Thoracic aorta (tissue), 2 donors: ENCODE results near the gene CEACAM5. TPM values are rescaled to one million over a fixed set of nuclear protein-coding genes. Genes with fewer than 3 reads are reported as not detected.
"Not testable (repeated sequence)": the region's sequence is repeated elsewhere in the genome, so short reads cannot be mapped to it uniquely, and the experiment has no call there.

Experiments
- ATAC-seq: fragments of 150-250 bp; one replicate; pipeline ENCODE4 v1.8.0; 2017; ENCODE audit warnings: low read depth; ENCODE audit not compliant: insufficient number of reproducible peaks, low FRiP score
- DNase-seq: peaks from one replicate; pipeline ENCODE4 v3.0.0-alpha.2; 2020; ENCODE audit warnings: low spot score
- H3K27ac ChIP-seq, 2 donors: fragments of 200-600 bp; sonication (generic); 1 replicate in 1 of 2; 2 replicates in 1 of 2; pipeline ENCODE4 v1.5.1; 2016; ENCODE audit warnings: mild to moderate bottlenecking in 2 of 2, moderate library complexity in 2 of 2
- H3K27me3 ChIP-seq: fragments of 200-600 bp; sonication (generic); replicated peaks from 2 replicates; pipeline ENCODE4 v1.6.0; 2016; ENCODE audit warnings: mild to moderate bottlenecking; ENCODE audit not compliant: insufficient read depth
- H3K36me3 ChIP-seq: fragments of 200-600 bp; sonication (generic); one replicate; pipeline ENCODE4 v1.5.1; 2016
- H3K4me1 ChIP-seq, 2 donors: fragments of 200-600 bp; sonication (generic); 1 replicate in 1 of 2; 2 replicates in 1 of 2; pipeline versions ENCODE4 v1.5.1 to v1.6.0; 2016; ENCODE audit warnings: low read depth in 2 of 2, mild to moderate bottlenecking in 1 of 2; ENCODE audit not compliant: control insufficient read depth in 1 of 2
- H3K4me3 ChIP-seq: fragments of 200-600 bp; sonication (generic); 2 replicates; pipeline ENCODE4 v1.5.1; 2016; ENCODE audit warnings: mild to moderate bottlenecking
- H3K9me3 ChIP-seq: fragments of 200-600 bp; sonication (generic); 2 replicates; pipeline ENCODE4 v1.5.1; 2016
- CTCF ChIP-seq: fragments of 200-600 bp; sonication (generic); IDR thresholded peaks from one replicate; pipeline ENCODE4 v1.5.1; 2019; ENCODE audit warnings: antibody characterized with exemption
- total RNA-seq, 2 donors: library from RNA; depleted of rRNA; stranded (reverse); fragments of >200 nt; gene quantifications; one replicate each; pipeline versions ENCODE4 v1.1.0 to v1.2.3, GENCODE V29; 2016

CEACAM5 gene
- total RNA-seq, 2 donors from 2014 or later = not detected

- Histone ChIP-seq H3K4me3 (no peak overlapping the region), H3K36me3 (no peaks in the 10 kb centered on the region), H3K27me3 (no peaks in the 10 kb centered on the region), H3K27ac (no peak overlapping the region), H3K9me3 (no peaks in the 10 kb centered on the region), H3K4me1 (no peaks in the 10 kb centered on the region)
- TF ChIP-seq CTCF = no peak
- DNase-seq (no peak), ATAC-seq (no peak)
Measured at GRCh38 chr19:41705393-41706174, 2.8 kb upstream of the CEACAM5 start.

- DNase-seq (no peak), ATAC-seq (no peak)
- Histone ChIP-seq H3K9me3 (no peaks in the 10 kb centered on the region), H3K4me1 (no peaks in the 10 kb centered on the region), H3K27me3 (no peaks in the 10 kb centered on the region), H3K4me3 (no peak overlapping the region), H3K36me3 (no peaks in the 10 kb centered on the region), H3K27ac (no peak overlapping the region)
- no peak for TF ChIP-seq CTCF
Measured at GRCh38 chr19:41706741-41707501, 1.5 kb upstream of the CEACAM5 start.

- H3K27me3 ChIP-seq = no peaks in the 10 kb centered on the region
- DNase-seq = no peak
Measured at GRCh38 chr19:41707502-41707812, 969 bp upstream of the CEACAM5 start.

GRCh38 chr19:41707871-41708371 lies 505 bp upstream of the CEACAM5 start:
- no peak for DNase-seq
- H3K4me1 ChIP-seq = no peaks in the 10 kb centered on the region
- no peaks in the 10 kb centered on the region for H3K36me3 ChIP-seq
- no peak overlapping the region for H3K27ac ChIP-seq
- no peaks in the 10 kb centered on the region for H3K27me3 ChIP-seq
- H3K9me3 ChIP-seq = no peaks in the 10 kb centered on the region
- H3K4me3 ChIP-seq = no peak overlapping the region
- no peak for TF ChIP-seq CTCF
- no peak for ATAC-seq

More at GRCh38 chr19:41707502-41707812, 969 bp upstream of the CEACAM5 start:
- H3K9me3 ChIP-seq = no peaks in the 10 kb centered on the region
- ATAC-seq = no peak
- no peak for TF ChIP-seq CTCF
- H3K27ac ChIP-seq = no peak overlapping the region
- no peaks in the 10 kb centered on the region for H3K36me3 ChIP-seq
- no peak overlapping the region for H3K4me3 ChIP-seq
- H3K4me1 ChIP-seq = no peaks in the 10 kb centered on the region

GRCh38 chr19:41709516-41709915 lies 1.1 kb downstream of the CEACAM5 start:
- not testable (repeated sequence) for H3K36me3 ChIP-seq, H3K27ac ChIP-seq, H3K4me1 ChIP-seq, DNase-seq, ATAC-seq, H3K27me3 ChIP-seq, H3K4me3 ChIP-seq, H3K9me3 ChIP-seq
